Measurements from ENCODE around the gene DNMT1. TPM values are rescaled to one million over a fixed set of nuclear protein-coding genes. Genes with fewer than 3 reads are reported as not detected.

The DNMT1 gene
- total RNA-seq, 1 experiment from 2014 or later: 227 TPM

GRCh38 chr19:10189616-10190015 is 5.1 kb downstream of the DNMT1 start:
- Histone ChIP-seq H3K27me3 (ENCODE audit: insufficient read depth, low read length) (no peaks in the 10 kb centered on the region), H3K79me2 (ENCODE audit: insufficient read depth, low read length) (peaks cover 66% of the 10 kb centered on the region), H3K56ac (ENCODE audit: insufficient read length, low read depth, low read length) (no peak overlapping the region), H2BK15ac (ENCODE audit: low read depth, low read length) (no peak overlapping the region), H3K14ac (ENCODE audit: insufficient read depth, low read length) (no peak overlapping the region), H3K4ac (ENCODE audit: low read depth, low read length) (no peak overlapping the region), H4K8ac (replicated peaks; ENCODE audit: insufficient read length, low read depth, low read length) (no peak overlapping the region), H4K5ac (ENCODE audit: insufficient read length, low read depth, low read length) (no peak overlapping the region), H2AFZ (ENCODE audit: low read length) (no peak overlapping the region), H3K23ac (ENCODE audit: insufficient read length, low read depth, low read length) (no peak overlapping the region), H3K4me2 (ENCODE audit: insufficient read depth, insufficient read length, low read length) (no peak overlapping the region), H3K18ac (ENCODE audit: insufficient read length, low read depth, low read length) (no peak overlapping the region), H2BK12ac (ENCODE audit: insufficient read length, low read depth, low read length) (no peak overlapping the region), H2AK5ac (ENCODE audit: insufficient read length, low read length) (no peak overlapping the region), H2BK5ac (ENCODE audit: insufficient read length, low read length) (no peak overlapping the region), H3T11ph (ENCODE audit: low read length) (no peak overlapping the region), H3K9me3 (ENCODE audit: control insufficient read depth, low read depth, low read length) (no peaks in the 10 kb centered on the region), H3K79me1 (ENCODE audit: insufficient read depth, low read depth, low read length, poor library complexity, severe bottlenecking) (peaks cover 14% of the 10 kb centered on the region), H2BK120ac (ENCODE audit: low read depth, low read length, poor library complexity, severe bottlenecking) (no peak overlapping the region), H3K9ac (ENCODE audit: extremely low read depth, insufficient read length, low read length) (no peak overlapping the region), H3K4me1 (ENCODE audit: insufficient read depth, low read length) (no peaks in the 10 kb centered on the region), H4K91ac (ENCODE audit: insufficient read length, low read depth, low read length) (no peak overlapping the region), H3K27ac (ENCODE audit: insufficient read length, low read depth, low read length) (no peak overlapping the region), H4K20me1 (ENCODE audit: control insufficient read depth, insufficient read depth, insufficient read length) (no peaks in the 10 kb centered on the region), H3K23me2 (ENCODE audit: insufficient read length, low read depth, low read length, poor library complexity, severe bottlenecking) (peaks cover 7% of the 10 kb centered on the region), H2BK20ac (ENCODE audit: low read depth, low read length, poor library complexity, severe bottlenecking) (no peak overlapping the region)
- Mint-ChIP-seq H3K27ac (peak overlapping the region in 1 of 3 experiments; percentile 23; a peak in 1 of 7 replicates), H3K4me1 (peaks cover 3 to 10% of the 10 kb centered on the region in 2 experiments; a peak in 3 of 4 replicates), H3K36me3 (ENCODE audit: insufficient read depth in 1 of 3, low read depth in 3 of 3) (peaks cover 3 to 46% (median 27%) of the 10 kb centered on the region in 3 experiments; a peak in 6 of 7 replicates), H3K9me3 (no peaks in the 10 kb centered on the region; a peak in 1 of 5 replicates), H3K4me3 (no peak overlapping the region), H3K27me3 (ENCODE audit: low read depth) (no peaks in the 10 kb centered on the region)
- no peak for TF ChIP-seq CTCF (conservative IDR thresholded peaks at IDR 0.05)
- WGBS (ENCODE audit: extremely low coverage, insufficient read length, low lambda C conversion rate): no CpG with 5 or more reads among the region's 5 CpGs
- no peak for DNase-seq

All from H9 (cell line).